Measurements from ENCODE around the gene ABL1. TPM values are rescaled to one million over a fixed set of nuclear protein-coding genes. Genes with fewer than 3 reads are reported as not detected.

ABL1 gene
- total RNA-seq, 4 donors from 2014 or later: 22.1 to 51.7 (median 27.1) TPM

DNA sequence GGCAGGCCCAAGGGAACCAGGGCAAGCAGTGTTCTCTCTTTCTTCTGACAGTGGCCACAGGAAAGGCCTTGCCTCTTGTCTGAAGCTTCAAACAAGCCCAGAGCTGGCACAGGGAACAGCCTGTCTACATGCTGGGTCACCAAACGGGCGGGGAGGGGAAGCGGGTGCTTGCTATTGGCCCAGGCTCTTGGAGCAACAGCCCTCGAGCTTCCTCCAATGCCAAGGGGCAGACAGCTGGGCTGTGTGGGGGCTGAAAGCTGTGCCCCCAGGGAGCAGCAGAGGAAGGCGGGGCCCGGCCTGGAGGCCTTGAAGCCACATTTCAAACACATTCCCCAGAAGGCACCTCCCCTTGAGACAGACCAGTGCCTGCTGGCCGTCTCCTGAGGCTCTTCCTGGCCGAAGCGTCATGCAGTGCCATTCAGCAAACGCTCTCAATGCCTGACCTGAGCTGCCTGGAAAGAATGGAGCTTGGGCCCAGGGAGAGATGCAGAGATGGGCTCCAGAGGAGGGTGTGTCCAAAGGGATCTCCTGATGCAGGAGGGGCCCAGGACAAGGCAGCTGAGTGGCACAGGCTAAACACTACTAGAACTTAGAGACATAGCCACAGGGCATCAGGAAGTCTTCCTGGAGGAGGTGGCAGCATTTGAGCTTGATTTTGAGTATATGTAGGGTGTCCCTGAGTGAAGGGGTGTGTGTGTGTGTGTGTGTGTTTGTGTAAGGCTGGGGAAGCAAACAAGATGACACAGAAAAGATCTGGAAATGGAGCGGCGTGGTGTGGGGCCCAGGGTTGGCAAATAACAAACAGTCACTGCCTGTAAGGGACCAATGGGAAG is 101.4 kb downstream of the ABL1 start:
- DNase-seq: no peak
- Histone ChIP-seq H3K4me1 (peaks cover 25 to 85% (median 32%) of the 10 kb centered on the region in 3 donors), H3K27me3 (peaks cover 22 to 100% (median 31%) of the 10 kb centered on the region in 4 donors), H3K4me3 (no peak overlapping the region), H3K27ac (peak overlapping the region in 1 of 4 donors; percentile 2), H3K36me3 (no peaks in the 10 kb centered on the region), H3K9me3 (no peaks in the 10 kb centered on the region)
- 42 to 100% methylated on average over 2 to 7 of the region's 12 CpGs for WGBS, 2 donors
- no peak for TF ChIP-seq POLR2A (IDR thresholded peaks at IDR 0.05)
- TF ChIP-seq, protein P1, sequence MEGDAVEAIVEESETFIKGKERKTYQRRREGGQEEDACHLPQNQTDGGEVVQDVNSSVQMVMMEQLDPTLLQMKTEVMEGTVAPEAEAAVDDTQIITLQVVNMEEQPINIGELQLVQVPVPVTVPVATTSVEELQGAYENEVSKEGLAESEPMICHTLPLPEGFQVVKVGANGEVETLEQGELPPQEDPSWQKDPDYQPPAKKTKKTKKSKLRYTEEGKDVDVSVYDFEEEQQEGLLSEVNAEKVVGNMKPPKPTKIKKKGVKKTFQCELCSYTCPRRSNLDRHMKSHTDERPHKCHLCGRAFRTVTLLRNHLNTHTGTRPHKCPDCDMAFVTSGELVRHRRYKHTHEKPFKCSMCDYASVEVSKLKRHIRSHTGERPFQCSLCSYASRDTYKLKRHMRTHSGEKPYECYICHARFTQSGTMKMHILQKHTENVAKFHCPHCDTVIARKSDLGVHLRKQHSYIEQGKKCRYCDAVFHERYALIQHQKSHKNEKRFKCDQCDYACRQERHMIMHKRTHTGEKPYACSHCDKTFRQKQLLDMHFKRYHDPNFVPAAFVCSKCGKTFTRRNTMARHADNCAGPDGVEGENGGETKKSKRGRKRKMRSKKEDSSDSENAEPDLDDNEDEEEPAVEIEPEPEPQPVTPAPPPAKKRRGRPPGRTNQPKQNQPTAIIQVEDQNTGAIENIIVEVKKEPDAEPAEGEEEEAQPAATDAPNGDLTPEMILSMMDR (IDR thresholded peaks at IDR 0.05): no peak
- intact Hi-C loops (cut with DNase I): loop anchor here (10.0 kb wide), 2 partner anchors 162 to 232 kb away; no protein-coding TSS in a partner anchor

Other genes starting within 250 kb of the ABL1 start
- not detected for gene PRDM12, start 170.7 kb upstream of the ABL1 start, total RNA-seq
- gene EXOSC2, start 141.5 kb upstream of the ABL1 start, total RNA-seq: 10 to 100 TPM; 11.8 to 32.8 (median 28.2) TPM
- under 1 TPM in 1 of 4 donors, not detected in 3; 0.18 TPM for gene QRFP, start 61.6 kb downstream of the ABL1 start, total RNA-seq
- gene FIBCD1, start 104.0 kb downstream of the ABL1 start, total RNA-seq: not detected
- gene LAMC3, start 173.9 kb downstream of the ABL1 start, total RNA-seq: 1 to 10 TPM in 3 of 4 donors, under 1 TPM in 1; 0.53 to 4.6 (median 2.7) TPM

Data from esophagus squamous epithelium (tissue), 5 donors.